PC-3 (cell line): ENCODE measurements around the gene ADCY5. TPM values are rescaled to one million over a fixed set of nuclear protein-coding genes. Genes with fewer than 3 reads are reported as not detected.

Experiments
- ATAC-seq: fragments of 200-7000 bp; cut with Tn5 transposase; 2 replicates; pipeline ENCODE4 v1.9.1; 2020; ENCODE audit warnings: mild to moderate bottlenecking, moderate library complexity
- BruUV-seq: library from RNA; stranded (reverse); fragments of 400-500 nt; replicated peaks from 2 replicates; lab custom pipeline; 2021; lab: Mats Ljungman, UMichigan
- CTCF ChIA-PET: fragments of 300-600 bp; sonication (Branson Sonifier 250); formaldehyde crosslinking; loops from one replicate; lab custom pipeline; 2022; ENCODE audit warnings: antibody characterized with exemption; lab: Charles Lee
- POLR2A ChIA-PET: fragments of 300-600 bp; sonication (Branson Sonifier 250); formaldehyde crosslinking; loops from one replicate; lab custom pipeline; 2022; ENCODE audit warnings: antibody characterized with exemption; ENCODE audit not compliant: unreplicated experiment; lab: Charles Lee
- DNase-seq: peaks from one replicate; pipeline ENCODE4 v3.0.0-alpha.2; 2015
- H2AFZ ChIP-seq: fragments of 300-600 bp; sonication (generic); 2 replicates; pipeline ENCODE4 v1.6.0; 2016; ENCODE audit warnings: antibody characterized with exemption, low read length
- H3F3A ChIP-seq: fragments of 300-600 bp; sonication (generic); one replicate; pipeline ENCODE4 v1.6.0; 2017; ENCODE audit warnings: antibody characterized with exemption, low read length, control low read depth, mild to moderate bottlenecking; ENCODE audit not compliant: unreplicated experiment
- H3K27ac ChIP-seq: fragments of 300-600 bp; sonication (generic); 2 replicates; pipeline ENCODE4 v1.5.1; 2016; ENCODE audit warnings: mild to moderate bottlenecking, low read length
- H3K27me3 ChIP-seq: fragments of 300-600 bp; sonication (generic); 2 replicates; pipeline ENCODE4 v1.6.1; 2016; ENCODE audit warnings: low read length, mixed read lengths
- H3K36me3 ChIP-seq: fragments of 300-600 bp; sonication (generic); 2 replicates; pipeline ENCODE4 v1.6.1; 2016; ENCODE audit warnings: low read depth, mixed run types, low read length, mixed read lengths
- H3K4me1 ChIP-seq: fragments of 300-600 bp; sonication (generic); 2 replicates; pipeline ENCODE4 v1.5.1; 2016; ENCODE audit warnings: low read length; ENCODE audit not compliant: insufficient read depth
- H3K4me2 ChIP-seq: fragments of 300-600 bp; sonication (generic); 2 replicates; pipeline ENCODE4 v1.6.0; 2016; ENCODE audit warnings: low read length
- H3K4me3 ChIP-seq: fragments of 300-600 bp; sonication (generic); 2 replicates; pipeline ENCODE4 v1.5.1; 2016; ENCODE audit warnings: mild to moderate bottlenecking, low read length, mixed read lengths
- H3K79me2 ChIP-seq: fragments of 300-600 bp; sonication (generic); 2 replicates; pipeline ENCODE4 v1.6.1; 2017; ENCODE audit warnings: low read length, mixed read lengths
- H3K9ac ChIP-seq: fragments of 300-600 bp; sonication (generic); 2 replicates; pipeline ENCODE4 v1.6.0; 2016; ENCODE audit warnings: mild to moderate bottlenecking, low read length
- H3K9me2 ChIP-seq: fragments of 300-600 bp; sonication (generic); replicated peaks from 2 replicates; pipeline ENCODE4 v1.6.1; 2016; ENCODE audit warnings: mixed run types, low read length, mixed read lengths
- H3K9me3 ChIP-seq: fragments of 300-600 bp; sonication (generic); 2 replicates; pipeline ENCODE4 v1.6.1; 2016; ENCODE audit warnings: low read length, mixed read lengths
- H4K20me1 ChIP-seq: fragments of 300-600 bp; sonication (generic); 2 replicates; pipeline ENCODE4 v1.6.1; 2016; ENCODE audit warnings: low read length, mixed read lengths
- EZH2 ChIP-seq: fragments of 300-600 bp; sonication (generic); IDR thresholded peaks from one replicate; pipeline ENCODE4 v1.6.1; 2017; ENCODE audit warnings: antibody characterized with exemption, mild to moderate bottlenecking, low read length; ENCODE audit not compliant: unreplicated experiment
- EZH2phosphoT487 ChIP-seq: fragments of 300-600 bp; sonication (generic); IDR thresholded peaks from 2 replicates; pipeline ENCODE4 v1.6.1; 2018; ENCODE audit warnings: mild to moderate bottlenecking, antibody characterized with exemption, low read length, borderline replicate concordance
- intact Hi-C: fragments of 100-400 bp; cut with micrococcal nuclease; formaldehyde crosslinking; loops from 2 replicates; pipeline ENCODE4 v1.9.0; 2023
- total RNA-seq: library from RNA; depleted of rRNA; stranded (reverse); fragments of >200 nt; gene quantifications from 2 replicates; pipeline ENCODE4 v1.2.3, GENCODE V29; 2014
- TF ChIP-seq, protein P1 (sequence below): fragments of 300-600 bp; sonication (generic); conservative IDR thresholded peaks from 2 replicates; pipeline ENCODE4 v1.5.1; 2017; ENCODE audit warnings: antibody characterized with exemption, low read depth, mild to moderate bottlenecking, low read length

Gene ADCY5
- total RNA-seq, 1 experiment from 2014 or later = not detected

DNA sequence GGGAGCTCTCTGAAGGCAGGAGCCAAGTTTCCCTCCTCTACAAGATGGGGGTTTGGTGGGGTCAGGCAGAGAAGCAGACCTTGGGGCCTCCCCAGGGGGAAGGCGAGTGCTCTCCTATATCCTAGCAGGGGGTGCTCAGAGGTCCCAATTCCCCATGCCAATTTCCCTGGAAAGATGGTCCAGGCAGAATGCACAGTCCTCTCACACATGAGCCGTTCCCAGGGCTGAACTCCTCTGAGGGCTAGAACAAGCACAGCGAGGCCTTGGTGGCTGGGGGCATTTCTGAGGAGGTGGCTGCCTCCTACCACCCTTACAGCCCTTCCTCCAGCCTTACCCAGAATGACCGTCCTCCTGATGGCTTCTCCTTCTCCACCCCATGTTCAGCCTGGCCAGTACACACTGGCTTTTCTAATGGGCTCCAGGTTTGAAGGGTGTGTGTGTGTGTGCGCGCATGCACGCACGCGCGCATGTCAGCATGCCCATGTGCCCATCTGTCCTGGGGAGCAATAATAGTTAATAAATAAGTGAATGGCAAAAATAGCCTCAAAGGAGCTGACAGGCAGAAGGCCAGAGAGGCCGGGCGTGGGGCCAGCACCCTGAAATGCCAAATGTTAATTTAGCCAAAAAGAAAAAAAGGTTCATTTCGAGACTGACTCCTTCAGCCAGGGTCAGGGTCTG, 24.4 kb downstream of the ADCY5 start:
- ATAC-seq = no peak
- H3K27ac ChIP-seq = no peak overlapping the region
- H3F3A ChIP-seq = no peaks in the 10 kb centered on the region
- no peak overlapping the region for H3K9ac ChIP-seq
- H2AFZ ChIP-seq = no peak overlapping the region
- no peak for DNase-seq
- H3K4me1 ChIP-seq = no peaks in the 10 kb centered on the region
- H3K79me2 ChIP-seq = no peaks in the 10 kb centered on the region
- no peak overlapping the region for H3K4me3 ChIP-seq
- intact Hi-C loops = no loop called here
- H3K9me3 ChIP-seq = no peaks in the 10 kb centered on the region
- no peak overlapping the region for H3K4me2 ChIP-seq
- no peaks in the 10 kb centered on the region for H3K36me3 ChIP-seq
- H3K27me3 ChIP-seq = peaks cover 65% of the 10 kb centered on the region
- POLR2A ChIA-PET = no interaction called here
- H3K9me2 ChIP-seq = no peaks in the 10 kb centered on the region
- no TSS peak for BruUV-seq
- CTCF ChIA-PET = no interaction called here
- H4K20me1 ChIP-seq = no peaks in the 10 kb centered on the region
- no peak for TF ChIP-seq EZH2
- no peak for TF ChIP-seq EZH2phosphoT487
- TF ChIP-seq, protein P1, sequence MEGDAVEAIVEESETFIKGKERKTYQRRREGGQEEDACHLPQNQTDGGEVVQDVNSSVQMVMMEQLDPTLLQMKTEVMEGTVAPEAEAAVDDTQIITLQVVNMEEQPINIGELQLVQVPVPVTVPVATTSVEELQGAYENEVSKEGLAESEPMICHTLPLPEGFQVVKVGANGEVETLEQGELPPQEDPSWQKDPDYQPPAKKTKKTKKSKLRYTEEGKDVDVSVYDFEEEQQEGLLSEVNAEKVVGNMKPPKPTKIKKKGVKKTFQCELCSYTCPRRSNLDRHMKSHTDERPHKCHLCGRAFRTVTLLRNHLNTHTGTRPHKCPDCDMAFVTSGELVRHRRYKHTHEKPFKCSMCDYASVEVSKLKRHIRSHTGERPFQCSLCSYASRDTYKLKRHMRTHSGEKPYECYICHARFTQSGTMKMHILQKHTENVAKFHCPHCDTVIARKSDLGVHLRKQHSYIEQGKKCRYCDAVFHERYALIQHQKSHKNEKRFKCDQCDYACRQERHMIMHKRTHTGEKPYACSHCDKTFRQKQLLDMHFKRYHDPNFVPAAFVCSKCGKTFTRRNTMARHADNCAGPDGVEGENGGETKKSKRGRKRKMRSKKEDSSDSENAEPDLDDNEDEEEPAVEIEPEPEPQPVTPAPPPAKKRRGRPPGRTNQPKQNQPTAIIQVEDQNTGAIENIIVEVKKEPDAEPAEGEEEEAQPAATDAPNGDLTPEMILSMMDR = no peak

DNA sequence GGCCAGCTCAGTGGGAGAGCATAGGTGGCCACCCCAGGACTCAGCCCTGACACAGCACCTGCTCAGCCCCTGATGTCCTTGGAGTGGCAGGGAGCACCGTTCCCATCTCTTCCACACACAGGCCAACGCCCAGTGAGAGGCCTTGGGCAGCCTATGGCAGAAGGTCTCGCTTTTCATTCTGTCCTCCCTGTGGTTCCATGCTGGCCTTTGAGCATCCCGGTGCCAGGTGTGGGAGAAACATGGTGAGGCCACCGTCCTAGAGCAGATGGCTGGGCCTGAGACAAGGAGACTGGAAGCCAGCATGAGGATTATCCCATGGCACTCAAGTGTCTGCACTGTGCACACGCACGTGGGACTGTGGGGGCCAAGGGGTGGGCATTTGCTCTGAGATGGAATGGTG, 25.1 kb downstream of the ADCY5 start:
- Histone ChIP-seq H3K27ac (no peak overlapping the region), H3K9me3 (no peaks in the 10 kb centered on the region), H3K4me2 (no peak overlapping the region), H3K9me2 (no peaks in the 10 kb centered on the region), H3K4me1 (no peaks in the 10 kb centered on the region), H3K36me3 (no peaks in the 10 kb centered on the region), H3K4me3 (no peak overlapping the region), H3K27me3 (peaks cover 58% of the 10 kb centered on the region), H3K9ac (no peak overlapping the region), H4K20me1 (no peaks in the 10 kb centered on the region), H3F3A (no peaks in the 10 kb centered on the region), H2AFZ (no peak overlapping the region), H3K79me2 (no peaks in the 10 kb centered on the region)
- ChIA-PET POLR2A (no interaction called here), CTCF (no interaction called here)
- DNase-seq (no peak), ATAC-seq (no peak)
- TF ChIP-seq EZH2 (no peak), EZH2phosphoT487 (no peak)
- TF ChIP-seq, protein P1 = no peak
- intact Hi-C loops = no loop called here
- BruUV-seq = no TSS peak

DNA sequence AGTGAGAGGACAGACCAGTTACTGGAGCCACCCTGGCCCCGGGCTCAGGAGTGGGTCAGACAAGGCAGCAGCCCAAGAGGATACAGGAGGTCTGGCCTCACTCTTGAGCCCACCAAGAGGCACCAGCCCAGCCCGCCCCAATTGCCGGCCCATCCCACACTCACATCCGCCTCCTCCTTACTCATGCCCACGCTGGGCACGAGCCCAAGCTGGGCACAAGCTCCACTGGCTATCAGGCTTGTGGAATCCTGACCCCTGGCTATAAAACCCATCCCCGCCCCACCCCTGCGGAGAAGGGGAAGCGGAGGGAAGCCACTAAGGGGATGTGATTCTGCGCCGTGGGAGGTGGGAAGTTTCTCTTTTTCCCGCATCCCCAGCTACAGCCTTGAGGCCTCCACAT, 25.9 kb downstream of the ADCY5 start:
- H3K27ac ChIP-seq = no peak overlapping the region
- H3K9ac ChIP-seq = no peak overlapping the region
- H3K9me2 ChIP-seq = no peaks in the 10 kb centered on the region
- no peaks in the 10 kb centered on the region for H3K9me3 ChIP-seq
- H3F3A ChIP-seq = no peaks in the 10 kb centered on the region
- no peaks in the 10 kb centered on the region for H4K20me1 ChIP-seq
- DNase-seq (no peak), ATAC-seq (peak; percentile 23; the same call in 1 of the 2 replicates)
- H3K4me3 ChIP-seq = no peak overlapping the region
- BruUV-seq = no TSS peak
- TF ChIP-seq EZH2phosphoT487 = no peak
- no peak for TF ChIP-seq EZH2
- TF ChIP-seq, protein P1 = no peak
- ChIA-PET CTCF (no interaction called here), POLR2A (no interaction called here)
- H3K79me2 ChIP-seq = no peaks in the 10 kb centered on the region
- no peaks in the 10 kb centered on the region for H3K4me1 ChIP-seq
- no peak overlapping the region for H2AFZ ChIP-seq
- intact Hi-C loops = no loop called here
- no peaks in the 10 kb centered on the region for H3K36me3 ChIP-seq
- H3K27me3 ChIP-seq = peaks cover 53% of the 10 kb centered on the region
- no peak overlapping the region for H3K4me2 ChIP-seq
